ENCODE measurements around the gene TDRKH.
"Not testable (repeated sequence)": the region's sequence is repeated elsewhere in the genome, so short reads cannot be mapped to it uniquely, and the experiment has no call there.

The TDRKH gene

DNA sequence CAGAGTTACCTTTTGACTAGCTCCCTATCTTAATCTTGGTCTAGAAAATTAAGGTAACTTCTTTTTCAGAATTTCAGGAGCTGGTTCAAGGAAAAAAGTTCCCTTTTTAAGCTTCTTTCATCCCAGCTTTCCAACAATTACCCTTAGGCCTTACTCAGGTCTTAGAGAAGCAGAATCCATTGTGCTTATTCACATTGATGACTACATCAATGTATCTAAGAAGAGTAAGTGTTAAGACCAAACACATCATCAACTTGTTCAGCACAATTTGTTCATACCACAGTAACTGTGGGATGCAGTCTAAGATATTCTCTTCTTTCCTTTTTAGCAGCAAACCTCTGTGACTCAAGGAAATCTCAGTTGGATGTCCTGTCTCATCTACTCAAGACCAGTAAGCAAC lies 31.1 kb downstream of the TDRKH start:
- no peak for DNase-seq

DNA sequence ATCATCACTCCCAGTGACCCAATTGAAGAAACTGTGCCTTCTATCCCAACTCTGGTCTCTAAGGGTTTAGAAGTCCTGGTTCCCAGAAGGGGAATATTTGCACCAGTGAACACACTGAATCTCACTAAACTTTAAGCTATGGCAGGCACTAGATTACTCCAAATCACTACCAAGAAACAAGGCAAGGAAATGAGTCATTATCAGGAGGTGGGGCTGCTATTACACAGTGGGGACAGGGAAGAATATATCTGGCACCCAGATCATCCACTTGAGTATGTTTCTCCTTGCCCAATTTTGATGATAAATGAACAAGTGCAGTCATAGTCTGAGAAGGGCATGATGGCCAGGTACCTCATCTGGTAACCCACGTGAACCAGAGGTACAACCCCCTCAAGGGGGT lies 34.0 kb downstream of the TDRKH start:
- no peak for DNase-seq

- no peak for DNase-seq
Measured at GRCh38 chr1:151741516-151741915, 48.8 kb downstream of the TDRKH start.

DNA sequence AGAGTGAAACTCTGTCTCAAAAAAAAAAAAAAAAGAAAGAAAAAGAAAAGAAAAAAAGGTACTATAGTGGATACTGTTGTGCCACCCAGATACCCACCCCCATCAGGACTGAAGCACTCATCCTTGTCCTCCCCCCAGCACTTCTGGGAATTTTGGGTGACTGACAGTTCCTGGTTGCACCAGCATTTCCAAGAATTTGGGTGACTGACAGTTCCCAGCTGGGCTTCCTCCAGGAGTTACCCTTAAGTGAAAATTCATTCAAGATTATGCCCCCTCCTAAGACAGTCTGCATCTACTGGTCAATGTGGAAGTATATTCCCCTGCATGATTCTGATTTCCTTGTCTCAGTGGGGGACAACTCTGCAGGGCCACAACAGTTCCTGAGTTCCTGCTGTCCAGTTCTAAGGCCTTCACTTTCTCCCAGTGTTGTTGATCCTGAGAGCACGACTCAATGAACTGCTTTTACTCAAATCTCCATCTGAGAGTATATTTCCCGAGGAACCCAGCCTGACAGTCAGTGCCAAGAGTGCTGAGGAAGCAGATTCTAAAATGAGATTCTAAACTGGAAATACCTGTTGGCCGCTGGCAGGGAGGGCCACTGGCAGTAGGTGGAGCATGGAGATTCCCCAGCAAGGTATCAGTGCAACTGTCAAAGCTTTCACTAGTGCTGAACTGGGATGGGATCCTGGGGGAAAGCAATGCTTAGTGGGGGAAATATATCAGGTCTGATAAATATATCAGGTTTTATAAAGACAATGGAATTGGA lies 50.5 kb downstream of the TDRKH start:
- DNase-seq: no peak

DNA sequence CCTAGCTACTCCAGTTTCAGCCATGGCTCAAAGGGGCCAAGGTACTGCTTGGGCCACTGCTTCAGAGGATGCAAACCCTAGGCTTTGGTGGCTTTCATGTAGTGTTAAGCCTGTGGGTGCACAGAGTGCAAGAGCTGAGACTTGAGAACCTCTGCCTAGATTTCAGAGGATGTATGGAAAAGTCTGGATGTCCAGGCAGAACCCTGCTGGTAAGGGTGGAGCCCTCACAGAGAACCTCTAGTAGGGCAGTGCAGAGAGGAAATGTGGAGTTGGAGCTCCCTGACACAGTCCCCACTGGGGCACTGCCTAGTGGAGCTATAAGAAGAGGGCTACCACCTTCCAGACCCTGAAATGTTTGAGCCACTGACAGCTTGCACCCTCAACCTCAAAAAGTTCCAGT lies 52.8 kb downstream of the TDRKH start:
- no peak for DNase-seq

- no peak for DNase-seq
Measured at GRCh38 chr1:151737026-151737425, 53.3 kb downstream of the TDRKH start.

DNA sequence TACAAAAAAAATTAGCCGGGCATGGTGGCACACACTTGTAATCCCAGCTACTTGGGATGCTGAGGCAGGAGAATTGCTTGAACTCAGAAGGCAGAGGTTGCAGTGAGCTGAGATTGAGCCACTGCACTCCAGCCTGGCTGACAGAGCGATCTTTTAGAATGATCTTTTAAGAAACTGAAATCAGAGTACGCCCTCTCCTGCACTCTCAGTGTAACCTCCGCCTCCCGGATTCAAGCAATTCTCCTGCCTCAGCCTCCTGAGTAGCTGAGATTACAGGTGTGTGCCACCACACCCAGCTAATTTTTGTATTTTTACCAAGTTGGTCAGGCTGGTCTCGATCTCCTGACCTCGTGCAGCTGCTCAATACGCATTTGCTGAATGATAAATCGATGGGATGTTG lies 56.3 kb downstream of the TDRKH start:
- DNase-seq: not testable (repeated sequence)

DNA sequence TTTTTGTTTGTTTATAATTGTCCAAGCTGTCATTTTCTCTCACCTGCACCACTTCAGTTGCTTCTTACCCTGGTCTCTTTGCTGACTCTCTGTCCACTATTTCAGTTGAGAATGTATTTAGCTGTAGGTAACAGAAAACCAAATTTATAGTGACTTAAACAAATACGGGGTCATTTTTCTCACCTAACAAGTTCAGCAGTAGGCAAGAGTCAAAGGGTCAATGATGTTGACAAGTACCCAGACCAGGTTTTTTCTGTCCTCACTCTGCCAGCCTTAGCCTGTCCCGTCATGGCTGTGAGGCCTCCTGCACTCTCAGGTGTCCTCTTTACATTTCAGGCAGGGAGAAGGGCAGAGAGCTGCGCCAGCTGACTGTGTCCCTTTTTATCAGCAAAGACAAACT lies 57.2 kb downstream of the TDRKH start:
- no peak for DNase-seq

DNA sequence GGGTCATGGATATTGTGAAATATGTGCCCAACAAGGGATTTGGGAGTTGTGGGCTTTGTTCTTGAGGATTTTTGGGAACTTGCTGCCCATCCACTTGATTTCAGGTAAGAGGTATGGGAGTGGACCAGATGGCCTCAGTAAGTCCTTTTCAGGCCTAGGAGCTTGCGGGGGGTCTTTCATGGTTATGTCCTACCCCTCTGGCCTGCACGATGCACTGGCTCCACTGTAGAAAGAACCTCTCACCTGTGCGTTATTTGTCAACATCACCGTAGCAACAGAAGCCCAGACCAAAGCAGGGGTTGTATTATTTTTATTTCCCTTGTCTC lies 60.4 kb downstream of the TDRKH start:
- DNase-seq: no peak

DNA sequence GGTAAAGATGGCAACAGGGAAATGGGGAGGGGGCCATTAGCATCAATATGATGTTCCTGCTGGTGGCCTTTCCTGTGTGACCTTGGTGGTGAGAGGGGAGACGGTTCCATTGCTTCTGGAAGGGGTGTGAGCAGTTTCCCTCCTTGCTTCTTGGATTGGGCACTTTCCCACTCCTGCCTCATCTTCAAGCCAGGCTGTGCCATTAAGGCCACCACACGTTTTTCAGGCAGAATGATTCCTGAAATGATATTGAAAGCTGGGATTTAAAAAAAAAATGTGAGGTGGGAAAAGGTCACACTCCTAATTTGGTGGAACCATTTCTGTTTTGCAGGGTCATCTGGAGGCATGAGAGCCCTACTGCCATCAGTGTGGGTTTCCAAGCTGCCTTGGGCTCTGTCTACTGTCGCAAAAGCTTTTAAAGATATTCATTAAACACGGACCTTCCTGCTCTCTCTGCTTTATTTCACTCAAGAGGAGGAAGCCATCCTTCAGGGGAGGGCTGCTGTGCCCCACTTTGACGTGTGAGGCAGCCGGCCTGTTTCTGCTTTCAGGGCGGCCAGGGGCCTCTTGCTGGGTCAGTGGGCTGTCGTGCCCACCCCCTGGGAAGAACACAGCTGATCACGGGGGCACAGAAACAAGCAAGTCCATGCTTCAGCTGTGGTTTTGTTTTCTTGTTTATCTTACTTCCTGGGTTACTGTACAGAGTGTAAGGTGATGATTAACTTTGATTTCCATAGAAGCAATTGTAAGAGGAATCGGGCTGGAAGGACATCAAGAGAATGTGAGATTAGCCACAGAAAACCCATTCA lies 60.9 kb downstream of the TDRKH start:
- DNase-seq: no peak

DNA sequence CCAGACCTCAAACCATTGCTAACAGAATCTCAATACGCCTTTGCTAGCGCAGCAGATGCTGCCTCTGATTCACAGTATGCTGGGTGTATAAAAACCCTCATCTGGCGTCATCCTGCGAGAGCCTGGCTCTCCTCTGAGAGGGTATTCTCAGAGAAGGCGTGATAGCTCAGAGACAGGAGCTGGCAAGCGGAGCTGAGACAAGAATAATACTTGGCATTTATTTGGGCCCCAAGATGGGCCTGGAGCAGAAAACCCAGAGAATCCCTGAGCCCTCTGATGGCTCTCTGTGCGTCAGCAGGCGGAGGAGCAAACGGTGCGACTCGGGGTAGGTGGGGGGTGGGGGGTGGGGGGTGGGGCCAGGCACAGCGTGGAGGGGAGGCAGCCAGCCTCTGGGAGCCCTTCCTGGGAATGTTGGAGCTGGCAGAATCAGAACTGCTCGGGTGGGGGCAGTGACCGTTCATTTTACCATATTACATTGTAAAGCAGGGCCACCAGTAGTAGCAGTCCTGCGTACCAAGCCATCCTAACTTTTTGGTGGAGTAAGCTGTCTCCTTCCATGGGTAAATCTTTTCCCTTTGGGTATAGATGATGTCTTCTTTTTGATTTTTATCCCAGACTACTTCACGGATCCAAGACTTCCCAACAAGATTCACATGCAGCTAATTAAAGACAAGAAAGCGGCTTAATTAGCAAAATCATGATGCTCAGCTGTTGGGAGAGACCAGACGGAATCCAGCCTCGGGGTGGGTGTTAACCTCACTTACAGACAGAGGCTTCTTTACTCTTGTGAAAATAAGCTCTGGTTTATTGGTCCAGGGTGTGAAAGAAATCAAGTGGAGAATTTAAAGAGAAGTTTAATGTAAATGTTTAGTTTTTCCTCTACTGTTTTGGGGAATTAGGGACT lies 61.9 kb downstream of the TDRKH start:
- no peak for DNase-seq

DNA sequence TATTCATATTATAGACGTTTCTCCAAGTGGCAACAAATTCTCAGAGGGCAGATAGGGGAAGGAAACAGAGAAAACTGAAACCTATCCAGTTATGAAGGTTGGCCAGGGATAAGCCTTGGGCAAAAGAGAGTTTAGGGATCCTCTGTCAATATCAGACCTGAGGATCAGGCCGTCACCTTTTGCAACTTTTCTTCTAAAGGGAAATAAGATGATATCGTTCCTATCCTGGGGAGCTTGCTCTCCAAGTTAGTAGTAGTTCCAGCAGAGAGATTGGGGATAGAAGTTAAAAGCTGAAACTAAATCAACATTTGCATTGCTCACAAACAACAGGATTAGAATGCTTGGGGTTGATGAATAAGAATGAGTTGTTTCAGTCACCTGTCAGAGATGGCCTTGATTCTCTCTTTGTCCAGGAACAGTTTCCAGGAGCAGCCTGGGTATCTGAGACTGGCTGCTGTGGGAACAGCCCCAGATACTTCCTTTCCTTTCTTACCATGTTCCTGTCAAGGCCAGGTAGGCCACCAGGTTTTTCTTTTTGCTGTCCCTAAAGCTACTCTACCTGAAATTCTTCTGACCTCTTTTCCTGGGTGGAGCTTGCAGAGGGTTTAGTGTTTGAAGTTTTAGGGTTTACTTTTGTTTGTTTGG lies 66.5 kb downstream of the TDRKH start:
- no peak for DNase-seq
